ENCODE data around the gene GDF11. TPM values are rescaled to one million over a fixed set of nuclear protein-coding genes. Genes with fewer than 3 reads are reported as not detected.
"Not testable (repeated sequence)": the region's sequence is repeated elsewhere in the genome, so short reads cannot be mapped to it uniquely, and the experiment has no call there.

GDF11 gene
- total RNA-seq, 1 experiment from 2014 or later = 10.5 TPM

- no peaks in the 10 kb centered on the region for H3K4me1 ChIP-seq
- DNase-seq = no peak
- H3K4me3 ChIP-seq = no peak overlapping the region
- no peak overlapping the region for H3K27ac ChIP-seq
- no peaks in the 10 kb centered on the region for H3K9me3 ChIP-seq (replicated peaks)
- no peaks in the 10 kb centered on the region for H3K27me3 ChIP-seq
- peaks cover 71% of the 10 kb centered on the region for H3K36me3 ChIP-seq
Observed at GRCh38 chr12:55755246-55755645, 12.3 kb downstream of the GDF11 start.

GRCh38 chr12:55757701-55758100, 14.8 kb downstream of the GDF11 start:
- H3K4me1 ChIP-seq = no peaks in the 10 kb centered on the region
- no peak overlapping the region for H3K27ac ChIP-seq
- no peak for DNase-seq
- H3K36me3 ChIP-seq = peaks cover 74% of the 10 kb centered on the region
- no peaks in the 10 kb centered on the region for H3K9me3 ChIP-seq (replicated peaks)
- no peak overlapping the region for H3K4me3 ChIP-seq
- H3K27me3 ChIP-seq = no peaks in the 10 kb centered on the region

GRCh38 chr12:55758575-55758974, 15.7 kb downstream of the GDF11 start:
- not testable (repeated sequence) for H3K9me3 ChIP-seq (replicated peaks); H3K4me3 ChIP-seq; H3K4me1 ChIP-seq; H3K27me3 ChIP-seq; DNase-seq; H3K27ac ChIP-seq
- peaks cover 72% of the 10 kb centered on the region for H3K36me3 ChIP-seq

- peaks cover 63% of the 10 kb centered on the region for H3K36me3 ChIP-seq
Observed at GRCh38 chr12:55760663-55761062, 17.7 kb downstream of the GDF11 start.

GRCh38 chr12:55762646-55763045, 19.7 kb downstream of the GDF11 start:
- no peak overlapping the region for H3K27ac ChIP-seq
- H3K36me3 ChIP-seq = peaks cover 57% of the 10 kb centered on the region
- no peak overlapping the region for H3K4me3 ChIP-seq
- no peak for DNase-seq
- H3K27me3 ChIP-seq = no peaks in the 10 kb centered on the region
- no peaks in the 10 kb centered on the region for H3K4me1 ChIP-seq
- H3K9me3 ChIP-seq (replicated peaks) = no peaks in the 10 kb centered on the region

More at GRCh38 chr12:55760663-55761062, 17.7 kb downstream of the GDF11 start:
- Histone ChIP-seq H3K9me3 (replicated peaks) (no peaks in the 10 kb centered on the region), H3K27me3 (no peaks in the 10 kb centered on the region), H3K4me3 (no peak overlapping the region), H3K27ac (no peak overlapping the region), H3K4me1 (no peaks in the 10 kb centered on the region)
- DNase-seq = no peak

- H3K4me1 ChIP-seq = no peaks in the 10 kb centered on the region; the same call in 1 of the 2 replicates
- no peak for DNase-seq
Observed at GRCh38 chr12:55765736-55766290, 22.9 kb downstream of the GDF11 start.

GRCh38 chr12:55767156-55767555, 24.2 kb downstream of the GDF11 start:
- Histone ChIP-seq H3K4me3 (no peak overlapping the region), H3K27ac (no peak overlapping the region), H3K36me3 (peaks cover 41% of the 10 kb centered on the region), H3K27me3 (no peaks in the 10 kb centered on the region), H3K4me1 (peaks cover 12% of the 10 kb centered on the region), H3K9me3 (replicated peaks) (no peaks in the 10 kb centered on the region)
- DNase-seq = no peak

More at GRCh38 chr12:55765736-55766290, 22.9 kb downstream of the GDF11 start:
- H3K36me3 ChIP-seq = peaks cover 46% of the 10 kb centered on the region
- H3K27ac ChIP-seq = no peak overlapping the region
- H3K27me3 ChIP-seq = no peaks in the 10 kb centered on the region
- no peaks in the 10 kb centered on the region for H3K9me3 ChIP-seq (replicated peaks)
- H3K4me3 ChIP-seq = no peak overlapping the region

GRCh38 chr12:55771736-55772135, 28.8 kb downstream of the GDF11 start:
- H3K4me3 ChIP-seq = no peak overlapping the region
- H3K9me3 ChIP-seq (replicated peaks) = no peaks in the 10 kb centered on the region
- no peaks in the 10 kb centered on the region for H3K27me3 ChIP-seq
- peaks cover 24% of the 10 kb centered on the region for H3K4me1 ChIP-seq
- peaks cover 38% of the 10 kb centered on the region for H3K36me3 ChIP-seq
- peak; percentile 73 to 93 for DNase-seq
- peak overlapping the region; percentile 49 for H3K27ac ChIP-seq

- Histone ChIP-seq H3K4me3 (no peak overlapping the region), H3K4me1 (peaks cover 6% of the 10 kb centered on the region), H3K9me3 (replicated peaks) (no peaks in the 10 kb centered on the region), H3K36me3 (peaks cover 61% of the 10 kb centered on the region), H3K27me3 (no peaks in the 10 kb centered on the region), H3K27ac (no peak overlapping the region)
- no peak for DNase-seq
Observed at GRCh38 chr12:55777856-55778255, 34.9 kb downstream of the GDF11 start.

GRCh38 chr12:55780685-55781084, 37.8 kb downstream of the GDF11 start:
- peaks cover 78% of the 10 kb centered on the region for H3K36me3 ChIP-seq
- DNase-seq = no peak

GRCh38 chr12:55788546-55788945, 45.6 kb downstream of the GDF11 start:
- no peaks in the 10 kb centered on the region for H3K27me3 ChIP-seq
- H3K4me1 ChIP-seq = no peaks in the 10 kb centered on the region
- H3K36me3 ChIP-seq = peaks cover 83% of the 10 kb centered on the region
- DNase-seq = no peak
- H3K27ac ChIP-seq = no peak overlapping the region
- no peak overlapping the region for H3K4me3 ChIP-seq
- H3K9me3 ChIP-seq (replicated peaks) = no peaks in the 10 kb centered on the region

More at GRCh38 chr12:55780685-55781084, 37.8 kb downstream of the GDF11 start:
- H3K27me3 ChIP-seq = no peaks in the 10 kb centered on the region
- no peak overlapping the region for H3K4me3 ChIP-seq
- H3K4me1 ChIP-seq = no peaks in the 10 kb centered on the region
- H3K27ac ChIP-seq = no peak overlapping the region
- H3K9me3 ChIP-seq (replicated peaks) = no peaks in the 10 kb centered on the region

GRCh38 chr12:55789171-55789570, 46.2 kb downstream of the GDF11 start:
- H3K4me1 ChIP-seq = no peaks in the 10 kb centered on the region
- H3K27me3 ChIP-seq = no peaks in the 10 kb centered on the region
- H3K27ac ChIP-seq = no peak overlapping the region
- DNase-seq = no peak
- peaks cover 83% of the 10 kb centered on the region for H3K36me3 ChIP-seq
- H3K4me3 ChIP-seq = no peak overlapping the region
- H3K9me3 ChIP-seq (replicated peaks) = no peaks in the 10 kb centered on the region

- no peak overlapping the region for H3K4me3 ChIP-seq
- no peaks in the 10 kb centered on the region for H3K4me1 ChIP-seq
- H3K27me3 ChIP-seq = no peaks in the 10 kb centered on the region
- no peaks in the 10 kb centered on the region for H3K9me3 ChIP-seq (replicated peaks)
- no peak overlapping the region for H3K27ac ChIP-seq
- DNase-seq = no peak
- peaks cover 81% of the 10 kb centered on the region for H3K36me3 ChIP-seq
Observed at GRCh38 chr12:55789893-55790292, 47.0 kb downstream of the GDF11 start.

- Histone ChIP-seq H3K36me3 (peaks cover 86% of the 10 kb centered on the region), H3K9me3 (replicated peaks) (no peaks in the 10 kb centered on the region), H3K27me3 (no peaks in the 10 kb centered on the region), H3K4me3 (no peak overlapping the region), H3K4me1 (no peaks in the 10 kb centered on the region), H3K27ac (no peak overlapping the region)
- no peak for DNase-seq
Observed at GRCh38 chr12:55795950-55796349, 53.0 kb downstream of the GDF11 start.

- Histone ChIP-seq H3K9me3 (replicated peaks) (no peaks in the 10 kb centered on the region), H3K36me3 (peaks cover 76% of the 10 kb centered on the region), H3K27ac (no peak overlapping the region), H3K4me1 (no peaks in the 10 kb centered on the region), H3K27me3 (no peaks in the 10 kb centered on the region), H3K4me3 (no peak overlapping the region)
- peak; percentile 18 to 65 for DNase-seq
Observed at GRCh38 chr12:55797068-55797467, 54.1 kb downstream of the GDF11 start.

- H3K27me3 ChIP-seq = no peaks in the 10 kb centered on the region
- no peak overlapping the region for H3K27ac ChIP-seq
- no peak for DNase-seq
- no peak overlapping the region for H3K4me3 ChIP-seq
- H3K4me1 ChIP-seq = no peaks in the 10 kb centered on the region
- no peaks in the 10 kb centered on the region for H3K9me3 ChIP-seq (replicated peaks)
- H3K36me3 ChIP-seq = peaks cover 81% of the 10 kb centered on the region
Observed at GRCh38 chr12:55797550-55797949, 54.6 kb downstream of the GDF11 start.

Data from SJCRH30 (cell line).